ENCODE measurements around the gene SBK3.
A peak's percentile ranks its signal among the peaks of the same experiment; 100 is the strongest.

SBK3 gene

DNA sequence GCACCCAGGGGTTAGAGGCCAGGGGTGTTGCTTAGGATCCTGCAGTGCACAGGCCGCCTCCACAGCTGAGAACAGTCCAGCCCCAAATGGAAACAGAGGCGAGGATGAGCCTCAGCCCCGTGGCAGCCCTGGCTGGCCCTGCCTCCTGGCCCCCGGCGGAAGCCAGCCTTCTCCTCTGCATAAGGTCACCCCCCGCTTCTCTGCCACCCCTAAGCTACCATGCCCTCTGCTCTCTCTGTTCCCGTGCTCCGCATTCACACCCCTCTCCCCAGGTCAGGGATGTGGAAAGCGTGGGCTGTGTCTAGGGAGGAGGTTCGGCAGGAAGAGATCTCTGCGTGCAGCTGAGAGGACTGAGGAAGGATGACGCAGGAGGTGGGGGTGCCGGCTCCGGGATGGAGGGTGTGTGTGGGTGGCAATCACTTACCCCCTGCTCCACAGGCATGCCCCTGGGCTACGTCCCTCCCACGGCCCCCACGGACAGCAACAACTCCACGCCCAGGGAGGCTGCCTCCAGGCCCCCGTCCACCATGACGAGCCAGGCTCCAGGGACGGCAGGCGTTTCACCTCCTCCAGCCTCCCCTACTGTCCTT, 51.1 kb downstream of the SBK3 start:
- Histone ChIP-seq H3K27me3 (ENCODE audit: insufficient read depth, low read length) (no peaks in the 10 kb centered on the region), H3K4me3 (ENCODE audit: low read depth, low read length) (peak overlapping the region; percentile 81)

DNA sequence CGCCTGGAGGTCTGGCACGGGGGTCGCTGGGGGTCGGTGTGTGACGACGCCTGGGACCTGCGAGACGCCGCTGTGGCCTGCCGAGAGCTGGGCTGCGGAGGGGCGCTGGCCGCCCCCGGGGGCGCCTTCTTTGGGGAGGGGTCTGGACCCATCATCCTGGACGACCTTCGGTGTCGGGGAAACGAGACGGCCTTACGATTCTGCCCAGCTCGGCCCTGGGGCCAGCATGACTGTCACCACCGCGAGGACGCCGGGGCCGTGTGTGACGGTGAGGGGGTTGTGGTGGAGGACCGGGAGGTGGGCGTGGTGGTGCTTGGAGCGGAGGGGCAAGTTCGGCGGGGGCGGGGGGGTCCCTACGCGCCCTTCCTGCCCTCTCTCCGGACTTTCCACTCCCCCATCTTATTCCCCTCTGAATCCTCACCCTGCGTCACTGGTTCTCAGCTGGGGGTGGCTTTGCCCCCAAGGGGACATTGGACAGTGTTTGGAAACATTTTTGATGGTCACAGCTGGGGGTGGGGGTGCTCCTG, 51.6 kb downstream of the SBK3 start:
- H3K4me3 ChIP-seq (ENCODE audit: low read depth, low read length): peak overlapping the region; percentile 81
- H3K27ac ChIP-seq (ENCODE audit: low read depth, low read length): peak overlapping the region; percentile 80
- peak overlapping the region; percentile 12 for H2AFZ ChIP-seq (ENCODE audit: low read length, unreplicated experiment)
- peaks cover 8% of the 10 kb centered on the region for H3K79me2 ChIP-seq (ENCODE audit: control insufficient read depth, insufficient read depth, low read length, unreplicated experiment)
- H3K4me1 ChIP-seq (ENCODE audit: control insufficient read depth, insufficient read depth, low read length, unreplicated experiment): peaks cover 17% of the 10 kb centered on the region
- no peaks in the 10 kb centered on the region for H3K27me3 ChIP-seq (ENCODE audit: insufficient read depth, low read length)
- no peaks in the 10 kb centered on the region for H3K36me3 ChIP-seq (ENCODE audit: insufficient read depth, low read length)

More for the DNA sequence above, 51.1 kb downstream of the SBK3 start:
- peaks cover 8% of the 10 kb centered on the region for H3K79me2 ChIP-seq (ENCODE audit: control insufficient read depth, insufficient read depth, low read length, unreplicated experiment)
- H2AFZ ChIP-seq (ENCODE audit: low read length, unreplicated experiment): peak overlapping the region; percentile 43
- H3K27ac ChIP-seq (ENCODE audit: low read depth, low read length): peak overlapping the region; percentile 80
- H3K4me1 ChIP-seq (ENCODE audit: control insufficient read depth, insufficient read depth, low read length, unreplicated experiment): peaks cover 17% of the 10 kb centered on the region
- H3K36me3 ChIP-seq (ENCODE audit: insufficient read depth, low read length): no peaks in the 10 kb centered on the region

DNA sequence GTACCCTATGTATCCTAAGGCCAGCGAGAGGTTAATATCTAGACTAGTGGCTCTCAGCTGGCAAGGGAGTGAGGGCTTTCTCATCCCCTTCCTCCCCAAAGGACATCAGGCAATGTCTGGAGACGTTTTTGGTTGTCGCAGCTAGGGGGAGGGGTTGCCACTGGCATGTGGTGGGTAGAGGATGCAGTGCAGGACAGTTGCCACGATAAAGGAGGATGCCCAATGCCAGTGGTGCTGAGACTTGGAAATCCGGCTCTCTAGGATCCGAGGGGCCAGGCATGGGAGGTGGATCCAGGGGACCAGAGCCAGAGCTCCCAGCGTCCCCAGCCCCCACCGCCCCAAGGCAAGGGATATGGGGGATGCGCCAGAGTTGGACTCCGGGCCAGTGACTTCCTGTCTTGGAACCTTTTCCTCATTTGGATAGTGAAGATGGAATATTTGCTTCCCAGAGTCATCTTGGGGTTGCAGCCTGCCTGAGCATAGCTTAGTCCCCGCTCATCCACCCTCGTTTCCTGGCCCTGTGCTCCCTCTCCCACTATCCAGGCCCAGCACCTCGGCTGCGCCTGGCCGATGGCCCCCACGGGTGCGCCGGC, 52.2 kb downstream of the SBK3 start:
- Histone ChIP-seq H3K4me3 (ENCODE audit: low read depth, low read length) (peak overlapping the region; percentile 65), H3K27me3 (ENCODE audit: insufficient read depth, low read length) (no peaks in the 10 kb centered on the region), H3K79me2 (ENCODE audit: control insufficient read depth, insufficient read depth, low read length, unreplicated experiment) (peaks cover 8% of the 10 kb centered on the region), H3K4me1 (ENCODE audit: control insufficient read depth, insufficient read depth, low read length, unreplicated experiment) (peaks cover 21% of the 10 kb centered on the region), H3K27ac (ENCODE audit: low read depth, low read length) (peak overlapping the region; percentile 80), H2AFZ (ENCODE audit: low read length, unreplicated experiment) (no peak overlapping the region), H3K36me3 (ENCODE audit: insufficient read depth, low read length) (no peaks in the 10 kb centered on the region)

GRCh38 chr19:55492362-55492944, 52.9 kb downstream of the SBK3 start:
- H3K79me2 ChIP-seq (ENCODE audit: control insufficient read depth, insufficient read depth, low read length, unreplicated experiment): peaks cover 8% of the 10 kb centered on the region
- no peaks in the 10 kb centered on the region for H3K36me3 ChIP-seq (ENCODE audit: insufficient read depth, low read length)
- H3K4me3 ChIP-seq (ENCODE audit: low read depth, low read length): no peak overlapping the region
- peaks cover 25% of the 10 kb centered on the region for H3K4me1 ChIP-seq (ENCODE audit: control insufficient read depth, insufficient read depth, low read length, unreplicated experiment)
- no peaks in the 10 kb centered on the region for H3K27me3 ChIP-seq (ENCODE audit: insufficient read depth, low read length)
- H3K27ac ChIP-seq (ENCODE audit: low read depth, low read length): no peak overlapping the region
- H2AFZ ChIP-seq (ENCODE audit: low read length, unreplicated experiment): no peak overlapping the region

GRCh38 chr19:55491546-55492360, 53.6 kb downstream of the SBK3 start:
- H3K36me3 ChIP-seq (ENCODE audit: insufficient read depth, low read length): no peaks in the 10 kb centered on the region
- no peak overlapping the region for H3K27ac ChIP-seq (ENCODE audit: low read depth, low read length)
- peaks cover 8% of the 10 kb centered on the region for H3K79me2 ChIP-seq (ENCODE audit: control insufficient read depth, insufficient read depth, low read length, unreplicated experiment)
- H2AFZ ChIP-seq (ENCODE audit: low read length, unreplicated experiment): no peak overlapping the region
- H3K4me1 ChIP-seq (ENCODE audit: control insufficient read depth, insufficient read depth, low read length, unreplicated experiment): peaks cover 32% of the 10 kb centered on the region
- no peak overlapping the region for H3K4me3 ChIP-seq (ENCODE audit: low read depth, low read length)
- no peaks in the 10 kb centered on the region for H3K27me3 ChIP-seq (ENCODE audit: insufficient read depth, low read length)

All from ACC112 (cell line).